ENCODE results near the gene DCTPP1.

DNA sequence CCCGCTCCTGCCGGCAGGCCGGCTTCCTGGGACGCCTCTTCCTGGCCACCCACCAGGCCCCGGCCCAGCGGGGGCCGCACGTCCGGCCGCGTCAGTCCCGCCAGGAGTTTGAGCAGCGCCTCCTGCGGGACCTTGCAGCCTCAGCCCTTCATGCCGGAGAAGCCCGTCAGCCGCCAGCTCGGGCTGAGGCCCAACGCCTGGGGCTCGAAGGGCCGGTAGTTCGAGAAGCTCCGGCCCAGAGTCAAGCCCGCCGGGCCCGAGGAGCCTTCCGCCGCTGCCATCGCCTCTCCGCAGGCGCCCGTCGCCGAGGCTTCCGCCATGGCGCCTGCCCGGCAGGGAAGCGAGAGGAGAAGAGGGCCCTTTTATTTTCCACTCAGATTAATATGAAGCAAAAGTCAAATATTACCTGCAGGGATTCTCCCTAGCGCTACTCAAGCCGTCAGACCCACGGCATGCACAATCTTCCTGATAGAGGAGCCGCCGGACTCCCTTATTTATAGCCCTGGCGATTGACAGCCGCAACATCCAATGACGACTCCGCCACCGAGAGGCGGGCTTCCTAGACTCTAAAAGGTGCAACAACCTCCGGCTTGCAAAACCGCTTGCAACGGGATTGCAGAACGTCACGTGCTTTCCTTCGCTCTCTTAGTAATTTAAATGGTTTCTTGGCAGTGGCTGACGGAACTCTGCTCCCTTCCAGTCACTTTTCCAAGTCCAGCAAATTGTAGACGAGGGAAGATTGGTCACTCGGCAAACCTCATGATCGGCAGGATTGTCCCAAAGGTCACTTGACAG, 15.8 kb upstream of the DCTPP1 start, which contains the start of gene SEPHS2:
- peak; percentile 90 for TF ChIP-seq POLR2A (IDR thresholded peaks at IDR 0.05; ENCODE audit: low read depth, low read length)
- peak; percentile 88 for TF ChIP-seq POLR2AphosphoS5 (IDR thresholded peaks at IDR 0.05; ENCODE audit: low read depth, low read length)

Measured in GM12892 (cell line).